SK-N-SH (cell line): Measurements from ENCODE around the gene NEK10. TPM values are rescaled to one million over a fixed set of nuclear protein-coding genes. Genes with fewer than 3 reads are reported as not detected.

Source experiments
- CTCF ChIA-PET: fragments of 300-600, 350-600 bp; formaldehyde crosslinking; extraction: SDS; loops from one replicate; lab custom pipeline; 2021; lab: Yijun Ruan, JAX
- POLR2A ChIA-PET: fragments of 350-600 bp; sonication (Branson Sonifier 250); formaldehyde crosslinking; extraction: SDS; loops from one replicate; lab custom pipeline; 2020; ENCODE audit warnings: antibody characterized with exemption, inconsistent platforms; lab: Yijun Ruan, JAX
- DNase-seq: peaks from one replicate; pipeline ENCODE4 v3.0.0; 2012
- H2AFZ ChIP-seq: fragments of 200-600 bp; sonication (generic); 2 replicates; pipeline ENCODE4 v1.8.1; 2016; ENCODE audit warnings: antibody characterized with exemption, mild to moderate bottlenecking, low read depth
- H3F3A ChIP-seq: fragments of 200-600 bp; sonication (generic); replicated peaks from 2 replicates; pipeline ENCODE3; 2016; ENCODE audit warnings: antibody characterized with exemption, mild to moderate bottlenecking; ENCODE audit not compliant: insufficient read depth
- H3K27ac ChIP-seq, 2 experiments: fragments of 200-500 bp in 1 of 2; fragments of 200-600 bp in 1 of 2; sonication (Bioruptor generic) in 1 of 2; sonication (generic), shearing (Covaris generic) in 1 of 2; 2 replicates each; pipeline versions ENCODE4 v1.5.1 to v1.6.1; 2014 to 2016; ENCODE audit warnings: low read depth in 2 of 2, inconsistent platforms in 1 of 2, low read length in 1 of 2, mild to moderate bottlenecking in 1 of 2, mixed read lengths in 1 of 2
- H3K27me3 ChIP-seq: fragments of 200-600 bp; sonication (generic), shearing (Covaris generic); 2 replicates; pipeline ENCODE4 v1.6.1; 2016; ENCODE audit warnings: mixed run types; ENCODE audit not compliant: insufficient read depth
- H3K36me3 ChIP-seq, 2 experiments: fragments of 200-500 bp in 1 of 2; fragments of 200-600 bp in 1 of 2; sonication (Bioruptor generic) in 1 of 2; sonication (generic) in 1 of 2; replicated peaks in 1 of 2; 2 replicates each; pipeline versions ENCODE3 to v1.5.1; 2014 to 2016; ENCODE audit warnings: low read length in 1 of 2, mild to moderate bottlenecking in 1 of 2; ENCODE audit not compliant: insufficient read depth in 2 of 2, control insufficient read depth in 1 of 2
- H3K4me1 ChIP-seq, 2 experiments: fragments of 200-500 bp in 1 of 2; fragments of 200-600 bp in 1 of 2; sonication (Bioruptor generic) in 1 of 2; sonication (generic), shearing (Covaris generic) in 1 of 2; 2 replicates each; pipeline versions ENCODE4 v1.5.1 to v1.6.1; 2014 to 2016; ENCODE audit warnings: low read depth in 1 of 2, low read length in 1 of 2, mixed run types in 1 of 2; ENCODE audit not compliant: insufficient read depth in 2 of 2, control insufficient read depth in 1 of 2
- H3K4me2 ChIP-seq: fragments of 200-600 bp; sonication (generic), shearing (Covaris generic); 2 replicates; pipeline ENCODE4 v1.6.1; 2017; ENCODE audit warnings: mixed run types
- H3K4me3 ChIP-seq, 2 experiments: fragments of 200-500 bp in 1 of 2; fragments of 200-600 bp in 1 of 2; sonication (Bioruptor generic) in 1 of 2; sonication (generic), shearing (Covaris generic) in 1 of 2; 2 replicates each; pipeline versions ENCODE4 v1.5.1 to v1.8.1; 2014 to 2016; ENCODE audit warnings: low read depth in 2 of 2, inconsistent platforms in 1 of 2, low read length in 1 of 2, mild to moderate bottlenecking in 1 of 2, mixed read lengths in 1 of 2, moderate library complexity in 1 of 2
- H3K79me2 ChIP-seq: fragments of 200-600 bp; sonication (generic); 2 replicates; pipeline ENCODE4 v1.8.1; 2017; ENCODE audit warnings: mild to moderate bottlenecking; ENCODE audit not compliant: insufficient read depth
- H3K9ac ChIP-seq: fragments of 200-600 bp; sonication (generic); 2 replicates; pipeline ENCODE4 v1.6.1; 2017; ENCODE audit warnings: mixed run types
- H3K9me2 ChIP-seq: fragments of 200-600 bp; sonication (generic); 2 replicates; pipeline ENCODE4 v1.6.1; 2017; ENCODE audit warnings: mixed run types
- H3K9me3 ChIP-seq: fragments of 200-600 bp; sonication (generic); 2 replicates; pipeline ENCODE4 v1.6.1; 2017; ENCODE audit warnings: mixed run types, mild to moderate bottlenecking, moderate library complexity
- H4K20me1 ChIP-seq: fragments of 200-600 bp; sonication (generic); 2 replicates; pipeline ENCODE4 v1.6.1; 2017; ENCODE audit warnings: mild to moderate bottlenecking, mixed run types; ENCODE audit not compliant: insufficient read depth
- CHD2 ChIP-seq: fragments of 150-350 bp; IDR thresholded peaks from 2 replicates; pipeline ENCODE4 v1.6.1; 2018; ENCODE audit warnings: low read length; ENCODE audit not compliant: partially characterized antibody
- ELF1 ChIP-seq: IDR thresholded peaks from 2 replicates; pipeline ENCODE4 v1.4.0; 2012
- FOSL2 ChIP-seq: IDR thresholded peaks from 2 replicates; pipeline ENCODE4 v1.4.0; 2012; ENCODE audit warnings: low read depth, mild to moderate bottlenecking, moderate library complexity, borderline replicate concordance
- FOXM1 ChIP-seq: IDR thresholded peaks from 2 replicates; pipeline ENCODE4 v1.4.0; 2012; ENCODE audit warnings: low read depth, mild to moderate bottlenecking
- GABPA ChIP-seq: IDR thresholded peaks from 2 replicates; pipeline ENCODE4 v1.4.0; 2012; ENCODE audit warnings: low read depth, mild to moderate bottlenecking
- GATA2 ChIP-seq: sonication (generic); formaldehyde crosslinking; IDR thresholded peaks from 2 replicates; pipeline ENCODE4 v1.5.0; 2020; ENCODE audit warnings: mild to moderate bottlenecking, missing genetic modification reagents
- MEF2A ChIP-seq: IDR thresholded peaks from 2 replicates; pipeline ENCODE4 v1.4.0; 2012; ENCODE audit warnings: low read depth, borderline replicate concordance
- NFIC ChIP-seq: IDR thresholded peaks from 2 replicates; pipeline ENCODE4 v1.4.0; 2012; ENCODE audit warnings: borderline replicate concordance
- RAD21 ChIP-seq: IDR thresholded peaks from 2 replicates; pipeline ENCODE4 v1.6.1; 2012; ENCODE audit warnings: mild to moderate bottlenecking, low read length
- RFX5 ChIP-seq: IDR thresholded peaks from 2 replicates; pipeline ENCODE4 v1.6.1; 2012; ENCODE audit warnings: mild to moderate bottlenecking, improper control_type of control experiment, low read length
- SIN3A ChIP-seq: IDR thresholded peaks from 2 replicates; pipeline ENCODE4 v1.6.1; 2012; ENCODE audit warnings: low read depth, mild to moderate bottlenecking, low read length, moderate library complexity, borderline replicate concordance
- SMC3 ChIP-seq: IDR thresholded peaks from 2 replicates; pipeline ENCODE4 v1.6.1; 2012; ENCODE audit warnings: low read depth, low read length, improper control_type of control experiment
- TCF12 ChIP-seq: IDR thresholded peaks from 2 replicates; pipeline ENCODE4 v1.4.0; 2012
- WGBS: methylation state at CpG from one replicate; pipeline ENCODE4 v1.1.6; 2017; ENCODE audit warnings: low lambda C conversion rate; 5-methylcytosine and 5-hydroxymethylcytosine counted together
- polyA plus RNA-seq, 3 experiments: library from polyadenylated mRNA; depleted of rRNA; stranded (reverse); fragments of >200 nt; gene quantifications; 2 replicates each; pipeline ENCODE4 v1.2.3, GENCODE V29; 2012
- TF ChIP-seq, protein P1 (sequence below): IDR thresholded peaks from 2 replicates; pipeline ENCODE4 v1.4.0; 2012; ENCODE audit warnings: low read depth, borderline replicate concordance
- TF ChIP-seq, protein P2 (sequence below): IDR thresholded peaks from 2 replicates; pipeline ENCODE4 v1.4.0; 2012; ENCODE audit warnings: low read depth, borderline replicate concordance
- TF ChIP-seq, protein P3 (sequence below): fragments of 150-350 bp; IDR thresholded peaks from 2 replicates; pipeline ENCODE4 v1.6.1; 2017; ENCODE audit warnings: antibody characterized with exemption, low read length, low read depth, borderline replicate concordance
- TF ChIP-seq, protein P4 (sequence below): fragments of 200-600 bp; sonication (generic); IDR thresholded peaks from 2 replicates; pipeline ENCODE4 v1.6.1; 2017; ENCODE audit warnings: antibody characterized with exemption, mild to moderate bottlenecking, moderate library complexity

Gene NEK10
- polyA plus RNA-seq, 1 of the 3 experiments (the other 2 are of a cell fraction): 1.0 TPM

DNA sequence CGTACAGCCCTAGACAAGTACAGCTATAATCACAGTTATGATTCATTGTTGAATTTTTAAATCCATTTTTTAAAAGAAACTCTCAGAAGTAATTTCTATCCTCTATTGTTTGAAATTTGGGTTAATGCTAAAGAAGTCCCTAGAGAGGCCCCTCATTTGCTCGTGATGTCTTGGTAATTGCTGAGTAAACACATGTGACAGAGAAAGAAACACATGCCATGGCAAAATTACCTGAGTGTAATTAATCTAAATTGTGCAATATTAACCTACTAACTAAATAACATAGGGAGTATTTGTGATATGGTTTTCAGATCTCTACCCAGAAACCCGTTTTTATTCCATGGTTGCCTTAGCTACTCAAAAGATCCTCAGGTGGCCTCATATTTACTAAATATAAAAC lies 10.8 kb downstream of the NEK10 start:
- H3K4me3 ChIP-seq: no peak overlapping the region
- H3K9me2 ChIP-seq: no peaks in the 10 kb centered on the region
- H3K4me1 ChIP-seq: no peaks in the 10 kb centered on the region; a peak in 1 of 4 replicates
- POLR2A ChIA-PET: no interaction called here
- H3K27ac ChIP-seq: no peak overlapping the region
- TF ChIP-seq MEF2A (no peak), FOSL2 (no peak), CHD2 (no peak), SIN3A (no peak), FOXM1 (no peak), GABPA (no peak)
- TF ChIP-seq, protein P1, sequence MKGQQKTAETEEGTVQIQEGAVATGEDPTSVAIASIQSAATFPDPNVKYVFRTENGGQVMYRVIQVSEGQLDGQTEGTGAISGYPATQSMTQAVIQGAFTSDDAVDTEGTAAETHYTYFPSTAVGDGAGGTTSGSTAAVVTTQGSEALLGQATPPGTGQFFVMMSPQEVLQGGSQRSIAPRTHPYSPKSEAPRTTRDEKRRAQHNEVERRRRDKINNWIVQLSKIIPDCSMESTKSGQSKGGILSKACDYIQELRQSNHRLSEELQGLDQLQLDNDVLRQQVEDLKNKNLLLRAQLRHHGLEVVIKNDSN: no peak
- TF ChIP-seq, protein P2, sequence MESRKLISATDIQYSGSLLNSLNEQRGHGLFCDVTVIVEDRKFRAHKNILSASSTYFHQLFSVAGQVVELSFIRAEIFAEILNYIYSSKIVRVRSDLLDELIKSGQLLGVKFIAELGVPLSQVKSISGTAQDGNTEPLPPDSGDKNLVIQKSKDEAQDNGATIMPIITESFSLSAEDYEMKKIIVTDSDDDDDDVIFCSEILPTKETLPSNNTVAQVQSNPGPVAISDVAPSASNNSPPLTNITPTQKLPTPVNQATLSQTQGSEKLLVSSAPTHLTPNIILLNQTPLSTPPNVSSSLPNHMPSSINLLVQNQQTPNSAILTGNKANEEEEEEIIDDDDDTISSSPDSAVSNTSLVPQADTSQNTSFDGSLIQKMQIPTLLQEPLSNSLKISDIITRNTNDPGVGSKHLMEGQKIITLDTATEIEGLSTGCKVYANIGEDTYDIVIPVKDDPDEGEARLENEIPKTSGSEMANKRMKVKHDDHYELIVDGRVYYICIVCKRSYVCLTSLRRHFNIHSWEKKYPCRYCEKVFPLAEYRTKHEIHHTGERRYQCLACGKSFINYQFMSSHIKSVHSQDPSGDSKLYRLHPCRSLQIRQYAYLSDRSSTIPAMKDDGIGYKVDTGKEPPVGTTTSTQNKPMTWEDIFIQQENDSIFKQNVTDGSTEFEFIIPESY: no peak
- TF ChIP-seq, protein P3, sequence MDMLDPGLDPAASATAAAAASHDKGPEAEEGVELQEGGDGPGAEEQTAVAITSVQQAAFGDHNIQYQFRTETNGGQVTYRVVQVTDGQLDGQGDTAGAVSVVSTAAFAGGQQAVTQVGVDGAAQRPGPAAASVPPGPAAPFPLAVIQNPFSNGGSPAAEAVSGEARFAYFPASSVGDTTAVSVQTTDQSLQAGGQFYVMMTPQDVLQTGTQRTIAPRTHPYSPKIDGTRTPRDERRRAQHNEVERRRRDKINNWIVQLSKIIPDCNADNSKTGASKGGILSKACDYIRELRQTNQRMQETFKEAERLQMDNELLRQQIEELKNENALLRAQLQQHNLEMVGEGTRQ: no peak
- no peaks in the 10 kb centered on the region for H3K79me2 ChIP-seq
- CTCF ChIA-PET: interaction anchor here (0.6 to 1.4 kb wide), 22 partner anchors 8 to 942 kb away, joined by 3 to 13 read pairs (median 4); partner anchors contain the start of gene NEK10
- H2AFZ ChIP-seq: no peak overlapping the region
- no peak for DNase-seq
- 58% methylated on average over 3 of the region's 3 CpGs for WGBS
- no peaks in the 10 kb centered on the region for H3K27me3 ChIP-seq
- no peaks in the 10 kb centered on the region for H3K36me3 ChIP-seq
- no peaks in the 10 kb centered on the region for H4K20me1 ChIP-seq
- H3F3A ChIP-seq: no peaks in the 10 kb centered on the region
- H3K4me2 ChIP-seq: no peak overlapping the region
- no peak overlapping the region for H3K9ac ChIP-seq
- no peaks in the 10 kb centered on the region for H3K9me3 ChIP-seq

DNA sequence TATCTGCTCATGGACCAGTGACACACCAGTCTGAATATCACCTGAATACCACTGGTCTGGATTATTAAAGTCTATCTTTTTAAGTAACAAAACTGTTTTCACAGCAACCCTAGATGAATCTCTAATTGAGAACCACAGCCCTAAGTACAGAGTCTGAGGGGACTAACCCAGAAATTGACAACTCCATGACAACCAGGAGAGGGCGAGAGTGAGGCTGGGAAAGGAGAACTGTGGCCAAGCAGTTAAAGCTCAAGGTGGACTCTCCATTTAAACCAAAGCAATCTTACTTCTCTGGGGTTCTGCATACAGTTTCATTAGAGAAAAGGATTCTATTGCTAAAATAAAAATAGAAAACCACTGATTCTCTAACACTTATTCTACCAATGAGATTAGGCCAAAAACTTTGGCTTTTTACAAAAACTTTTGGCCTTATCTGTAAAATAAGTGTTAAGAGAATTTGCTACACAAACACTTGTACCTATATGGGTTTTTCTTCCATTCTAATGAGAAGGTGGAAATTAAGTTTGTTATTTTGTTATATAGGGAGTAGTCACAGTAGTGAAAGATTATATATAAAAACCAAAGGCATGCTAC lies 11.4 kb downstream of the NEK10 start:
- WGBS: 12% methylated on average over 1 of the region's 1 CpG
- H4K20me1 ChIP-seq: no peaks in the 10 kb centered on the region
- H3K9me2 ChIP-seq: no peaks in the 10 kb centered on the region
- ChIA-PET POLR2A (no interaction called here), CTCF (interaction anchor here (0.6 to 1.4 kb wide), 22 partner anchors 8 to 943 kb away, joined by 3 to 13 read pairs (median 4); partner anchors contain the start of gene NEK10)
- H3K9me3 ChIP-seq: no peaks in the 10 kb centered on the region
- peak; percentile 39 for DNase-seq
- no peak overlapping the region; a peak in 1 of 4 replicates for H3K4me3 ChIP-seq
- no peaks in the 10 kb centered on the region; a peak in 1 of 4 replicates for H3K4me1 ChIP-seq
- no peak overlapping the region for H2AFZ ChIP-seq
- H3K9ac ChIP-seq: no peak overlapping the region
- TF ChIP-seq FOXM1: no peak
- TF ChIP-seq, protein P4, sequence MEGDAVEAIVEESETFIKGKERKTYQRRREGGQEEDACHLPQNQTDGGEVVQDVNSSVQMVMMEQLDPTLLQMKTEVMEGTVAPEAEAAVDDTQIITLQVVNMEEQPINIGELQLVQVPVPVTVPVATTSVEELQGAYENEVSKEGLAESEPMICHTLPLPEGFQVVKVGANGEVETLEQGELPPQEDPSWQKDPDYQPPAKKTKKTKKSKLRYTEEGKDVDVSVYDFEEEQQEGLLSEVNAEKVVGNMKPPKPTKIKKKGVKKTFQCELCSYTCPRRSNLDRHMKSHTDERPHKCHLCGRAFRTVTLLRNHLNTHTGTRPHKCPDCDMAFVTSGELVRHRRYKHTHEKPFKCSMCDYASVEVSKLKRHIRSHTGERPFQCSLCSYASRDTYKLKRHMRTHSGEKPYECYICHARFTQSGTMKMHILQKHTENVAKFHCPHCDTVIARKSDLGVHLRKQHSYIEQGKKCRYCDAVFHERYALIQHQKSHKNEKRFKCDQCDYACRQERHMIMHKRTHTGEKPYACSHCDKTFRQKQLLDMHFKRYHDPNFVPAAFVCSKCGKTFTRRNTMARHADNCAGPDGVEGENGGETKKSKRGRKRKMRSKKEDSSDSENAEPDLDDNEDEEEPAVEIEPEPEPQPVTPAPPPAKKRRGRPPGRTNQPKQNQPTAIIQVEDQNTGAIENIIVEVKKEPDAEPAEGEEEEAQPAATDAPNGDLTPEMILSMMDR: peak; percentile 70
- TF ChIP-seq MEF2A: no peak
- TF ChIP-seq TCF12: no peak
- no peak for TF ChIP-seq ELF1
- peak; percentile 74 for TF ChIP-seq RAD21
- TF ChIP-seq RFX5: no peak
- TF ChIP-seq, protein P3: no peak
- TF ChIP-seq, protein P2: no peak
- TF ChIP-seq GATA2 (CRISPR knock-in tag): no peak
- peak; percentile 80 for TF ChIP-seq SMC3
- no peak for TF ChIP-seq GABPA
- TF ChIP-seq NFIC: no peak
- H3K4me2 ChIP-seq: no peak overlapping the region
- H3K27ac ChIP-seq: no peak overlapping the region
- no peaks in the 10 kb centered on the region for H3K79me2 ChIP-seq
- no peaks in the 10 kb centered on the region for H3K27me3 ChIP-seq
- H3F3A ChIP-seq: no peaks in the 10 kb centered on the region
- no peaks in the 10 kb centered on the region for H3K36me3 ChIP-seq
